ENCODE results near the gene AJUBA. TPM values are rescaled to one million over a fixed set of nuclear protein-coding genes. Genes with fewer than 3 reads are reported as not detected.

Gene AJUBA
- total RNA-seq, 1 donor from 2014 or later: 146 TPM

GRCh38 chr14:22939684-22940083 is 42.7 kb downstream of the AJUBA start:
- DNase-seq (ENCODE audit: low read depth): peak; percentile 41
- H4K20me1 ChIP-seq (ENCODE audit: insufficient read depth, low read length): no peaks in the 10 kb centered on the region

GRCh38 chr14:22935156-22935555 is 47.2 kb downstream of the AJUBA start:
- Mint-ChIP-seq H3K4me3 (ENCODE audit: unreplicated experiment) (no peak overlapping the region), H3K4me1 (ENCODE audit: low read depth, unreplicated experiment) (peaks cover 2% of the 10 kb centered on the region), H3K27me3 (ENCODE audit: low read depth, unreplicated experiment) (no peaks in the 10 kb centered on the region), H3K27ac (ENCODE audit: unreplicated experiment) (no peak overlapping the region), H3K9me3 (ENCODE audit: unreplicated experiment) (no peaks in the 10 kb centered on the region), H3K36me3 (ENCODE audit: low read depth, unreplicated experiment) (no peaks in the 10 kb centered on the region)
- no peaks in the 10 kb centered on the region for H3K9me3 ChIP-seq (ENCODE audit: insufficient read depth, low read depth, low read length)
- no peak overlapping the region for H2AFZ ChIP-seq (ENCODE audit: low read depth, low read length)
- no peak overlapping the region for H3K4me3 ChIP-seq (ENCODE audit: insufficient read depth, low read depth, low read length)
- no peaks in the 10 kb centered on the region for H3K36me3 ChIP-seq (ENCODE audit: insufficient read depth, low read length)
- no peak overlapping the region for H3K4me2 ChIP-seq (ENCODE audit: low read length)
- FAIRE-seq (no peak), DNase-seq (ENCODE audit: low read depth) (no peak)
- no peak overlapping the region for H3K27ac ChIP-seq (ENCODE audit: low read depth, low read length)
- H3K79me2 ChIP-seq (ENCODE audit: insufficient read depth, low read length): no peaks in the 10 kb centered on the region
- no peak overlapping the region for H3K9ac ChIP-seq (ENCODE audit: low read length)
- no peaks in the 10 kb centered on the region for H3K27me3 ChIP-seq (ENCODE audit: insufficient read depth, low read length)
- no peak for TF ChIP-seq EZH2 (IDR thresholded peaks at IDR 0.05; ENCODE audit: insufficient read depth, low read length)
- no peak for TF ChIP-seq CTCF (IDR thresholded peaks at IDR 0.05; ENCODE audit: insufficient read depth, low read depth, low read length)
- H3K4me1 ChIP-seq (ENCODE audit: insufficient read depth, low read length): peaks cover 1% of the 10 kb centered on the region
- no peaks in the 10 kb centered on the region for H4K20me1 ChIP-seq (ENCODE audit: insufficient read depth, low read length)

More at GRCh38 chr14:22939684-22940083, 42.7 kb downstream of the AJUBA start:
- Mint-ChIP-seq H3K9me3 (ENCODE audit: unreplicated experiment) (no peaks in the 10 kb centered on the region), H3K27ac (ENCODE audit: unreplicated experiment) (no peak overlapping the region), H3K36me3 (ENCODE audit: low read depth, unreplicated experiment) (peaks cover 2% of the 10 kb centered on the region), H3K27me3 (ENCODE audit: low read depth, unreplicated experiment) (no peaks in the 10 kb centered on the region), H3K4me3 (ENCODE audit: unreplicated experiment) (no peak overlapping the region), H3K4me1 (ENCODE audit: low read depth, unreplicated experiment) (peaks cover 2% of the 10 kb centered on the region)
- no peak for FAIRE-seq
- Histone ChIP-seq H3K4me2 (ENCODE audit: low read length) (peak overlapping the region; percentile 50), H3K4me3 (ENCODE audit: insufficient read depth, low read depth, low read length) (no peak overlapping the region), H3K27ac (ENCODE audit: low read depth, low read length) (no peak overlapping the region), H3K4me1 (ENCODE audit: insufficient read depth, low read length) (no peaks in the 10 kb centered on the region), H3K9me3 (ENCODE audit: insufficient read depth, low read depth, low read length) (no peaks in the 10 kb centered on the region), H3K27me3 (ENCODE audit: insufficient read depth, low read length) (no peaks in the 10 kb centered on the region), H2AFZ (ENCODE audit: low read depth, low read length) (peak overlapping the region; percentile 56), H3K79me2 (ENCODE audit: insufficient read depth, low read length) (no peaks in the 10 kb centered on the region), H3K36me3 (ENCODE audit: insufficient read depth, low read length) (no peaks in the 10 kb centered on the region), H3K9ac (ENCODE audit: low read length) (no peak overlapping the region)
- TF ChIP-seq CTCF (IDR thresholded peaks at IDR 0.05; ENCODE audit: insufficient read depth, low read depth, low read length) (no peak), EZH2 (IDR thresholded peaks at IDR 0.05; ENCODE audit: insufficient read depth, low read length) (no peak)

- TF ChIP-seq CTCF (IDR thresholded peaks at IDR 0.05; ENCODE audit: insufficient read depth, low read depth, low read length) (no peak), EZH2 (IDR thresholded peaks at IDR 0.05; ENCODE audit: insufficient read depth, low read length) (no peak)
- no peak overlapping the region for H3K4me3 Mint-ChIP-seq (ENCODE audit: unreplicated experiment)
- H3K9me3 ChIP-seq (ENCODE audit: insufficient read depth, low read depth, low read length): no peaks in the 10 kb centered on the region
- H3K27ac ChIP-seq (ENCODE audit: low read depth, low read length): no peak overlapping the region
- peaks cover 19% of the 10 kb centered on the region for H3K79me2 ChIP-seq (ENCODE audit: insufficient read depth, low read length)
- no peaks in the 10 kb centered on the region for H3K27me3 ChIP-seq (ENCODE audit: insufficient read depth, low read length)
- no peak for FAIRE-seq
- H3K27me3 Mint-ChIP-seq (ENCODE audit: low read depth, unreplicated experiment): no peaks in the 10 kb centered on the region
- no peak for DNase-seq (ENCODE audit: low read depth)
- H3K36me3 ChIP-seq (ENCODE audit: insufficient read depth, low read length): no peaks in the 10 kb centered on the region
- H3K4me1 ChIP-seq (ENCODE audit: insufficient read depth, low read length): peaks cover 16% of the 10 kb centered on the region
- no peak overlapping the region for H3K27ac Mint-ChIP-seq (ENCODE audit: unreplicated experiment)
- H2AFZ ChIP-seq (ENCODE audit: low read depth, low read length): no peak overlapping the region
- no peak overlapping the region for H3K9ac ChIP-seq (ENCODE audit: low read length)
- no peaks in the 10 kb centered on the region for H3K9me3 Mint-ChIP-seq (ENCODE audit: unreplicated experiment)
- H3K4me1 Mint-ChIP-seq (ENCODE audit: low read depth, unreplicated experiment): peaks cover 5% of the 10 kb centered on the region
- H3K36me3 Mint-ChIP-seq (ENCODE audit: low read depth, unreplicated experiment): no peaks in the 10 kb centered on the region
- H3K4me3 ChIP-seq (ENCODE audit: insufficient read depth, low read depth, low read length): no peak overlapping the region
- H3K4me2 ChIP-seq (ENCODE audit: low read length): no peak overlapping the region
- peaks cover 3% of the 10 kb centered on the region for H4K20me1 ChIP-seq (ENCODE audit: insufficient read depth, low read length)
Observed at GRCh38 chr14:22932146-22932545, 50.2 kb downstream of the AJUBA start.
